Measurements from ENCODE around the gene NLRC5.

DNA sequence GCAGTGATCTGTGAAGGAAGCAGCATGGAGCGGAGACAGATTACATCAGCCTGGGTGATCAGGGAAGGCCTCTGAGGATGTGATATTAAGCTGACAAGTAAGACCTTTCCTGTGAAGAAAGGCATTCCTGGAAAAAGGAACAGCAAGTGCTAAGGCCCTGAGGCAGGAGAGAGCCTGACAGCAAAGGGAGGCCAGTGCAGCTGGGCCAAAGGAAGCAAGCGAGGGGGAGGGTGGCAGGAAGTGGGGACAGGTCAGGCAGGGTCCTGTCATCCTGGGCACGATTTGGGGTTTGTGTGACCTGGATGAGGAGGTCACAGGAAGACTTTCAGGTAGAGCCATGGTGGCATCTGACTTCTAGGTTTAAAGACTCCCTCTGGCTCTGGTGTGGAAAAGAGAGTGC, 115.3 kb downstream of the NLRC5 start:
- no peak for TF ChIP-seq CTCF (IDR thresholded peaks at IDR 0.05)
- TF ChIP-seq POLR2A (IDR thresholded peaks at IDR 0.05) = no peak

Measured in lower leg skin (tissue), 3 donors.